ENCODE data around the gene SLC49A4. TPM values are rescaled to one million over a fixed set of nuclear protein-coding genes. Genes with fewer than 3 reads are reported as not detected.

The SLC49A4 gene
- total RNA-seq, 1 experiment from 2014 or later, result 11.3 TPM

- POLR2A ChIA-PET, result no interaction called here
- Histone ChIP-seq H3K4me1 (ENCODE audit: control insufficient read depth in 1 of 2, insufficient read depth in 2 of 2, low read length in 2 of 2) (no peaks in the 10 kb centered on the region), H3K9me2 (ENCODE audit: insufficient read depth) (no peaks in the 10 kb centered on the region), H3K9me3 (ENCODE audit: control insufficient read depth in 1 of 2, insufficient read depth in 1 of 2, low read depth in 1 of 2, low read length in 2 of 2) (no peaks in the 10 kb centered on the region), H3K36me3 (ENCODE audit: control insufficient read depth in 1 of 2, insufficient read depth in 2 of 2, low read length in 2 of 2) (no peaks in the 10 kb centered on the region), H3K79me2 (ENCODE audit: insufficient read depth, low read length) (no peaks in the 10 kb centered on the region), H3K27me3 (ENCODE audit: insufficient read depth, low read length) (peaks cover 9% of the 10 kb centered on the region; the same call in 1 of the 2 replicates), H3K9ac (ENCODE audit: low read length) (no peak overlapping the region), H3K27ac (ENCODE audit: low read depth, low read length) (no peak overlapping the region), H3K4me2 (ENCODE audit: low read length) (no peak overlapping the region), H4K20me1 (ENCODE audit: insufficient read depth) (no peaks in the 10 kb centered on the region), H3K4me3 (replicated peaks in 1 of 2; ENCODE audit: low read depth in 1 of 2, low read length in 2 of 2) (no peak overlapping the region), H2AFZ (ENCODE audit: low read depth, low read length, poor library complexity, severe bottlenecking) (no peak overlapping the region)
- DNase-seq (ENCODE audit: low read depth, low spot score) (no peak), ATAC-seq (no peak)
- TF ChIP-seq EZH2 (IDR thresholded peaks at IDR 0.05), result no peak
- no peak for TF ChIP-seq POLR2A (IDR thresholded peaks at IDR 0.05; ENCODE audit: borderline replicate concordance, extremely low read depth, insufficient read depth, insufficient read length)
- TF ChIP-seq CEBPB (IDR thresholded peaks at IDR 0.05; ENCODE audit: low read depth), result no peak
- no peak for TF ChIP-seq SIN3A (IDR thresholded peaks at IDR 0.05; ENCODE audit: low read depth)
- no peak for TF ChIP-seq EZH2phosphoT487 (IDR thresholded peaks at IDR 0.05; ENCODE audit: borderline replicate concordance)
- no peak for TF ChIP-seq SP1 (IDR thresholded peaks at IDR 0.05; ENCODE audit: low read depth)
- no peak for TF ChIP-seq EGR1 (IDR thresholded peaks at IDR 0.05; ENCODE audit: low read depth)
- TF ChIP-seq REST (IDR thresholded peaks at IDR 0.05; ENCODE audit: low read depth), result peak; percentile 18
- RAD21 ChIA-PET (ENCODE audit: low non-redundant PET in 1 of 2, low total read pairs in 2 of 2, uncharacterized antibody in 2 of 2, unreplicated experiment in 2 of 2), result no interaction called here
- no TSS peak for BruUV-seq (replicated peaks)
- intact Hi-C loops (cut with micrococcal nuclease), result no loop called here
- CTCF ChIA-PET, result no interaction called here
Measured at GRCh38 chr3:122916580-122916979, 121.7 kb downstream of the SLC49A4 start.

GRCh38 chr3:122917412-122917811, 122.5 kb downstream of the SLC49A4 start:
- BruUV-seq (replicated peaks), result no TSS peak
- no peak for ATAC-seq
- Histone ChIP-seq H2AFZ (ENCODE audit: low read depth, low read length, poor library complexity, severe bottlenecking) (no peak overlapping the region), H3K4me3 (replicated peaks in 1 of 2; ENCODE audit: low read depth in 1 of 2, low read length in 2 of 2) (no peak overlapping the region), H3K36me3 (ENCODE audit: control insufficient read depth in 1 of 2, insufficient read depth in 2 of 2, low read length in 2 of 2) (no peaks in the 10 kb centered on the region), H3K4me1 (ENCODE audit: control insufficient read depth in 1 of 2, insufficient read depth in 2 of 2, low read length in 2 of 2) (no peaks in the 10 kb centered on the region), H3K27me3 (ENCODE audit: insufficient read depth, low read length) (peaks cover 9% of the 10 kb centered on the region; the same call in 1 of the 2 replicates), H3K4me2 (ENCODE audit: low read length) (no peak overlapping the region), H3K9me2 (ENCODE audit: insufficient read depth) (no peaks in the 10 kb centered on the region), H3K27ac (ENCODE audit: low read depth, low read length) (no peak overlapping the region), H3K9me3 (ENCODE audit: control insufficient read depth in 1 of 2, insufficient read depth in 1 of 2, low read depth in 1 of 2, low read length in 2 of 2) (no peaks in the 10 kb centered on the region), H3K9ac (ENCODE audit: low read length) (no peak overlapping the region), H4K20me1 (ENCODE audit: insufficient read depth) (no peaks in the 10 kb centered on the region), H3K79me2 (ENCODE audit: insufficient read depth, low read length) (no peaks in the 10 kb centered on the region)
- RAD21 ChIA-PET (ENCODE audit: low non-redundant PET in 1 of 2, low total read pairs in 2 of 2, uncharacterized antibody in 2 of 2, unreplicated experiment in 2 of 2), result no interaction called here
- CTCF ChIA-PET, result interaction anchor here (1.3 kb wide), 1 partner anchor 533 kb away, joined by 3 read pairs; the partner anchor contains the start of gene FAM162A
- intact Hi-C loops (cut with micrococcal nuclease), result no loop called here
- no peak for TF ChIP-seq ZBTB33 (IDR thresholded peaks at IDR 0.05; ENCODE audit: extremely low read depth, insufficient replicate concordance, low read length)
- no peak for TF ChIP-seq CEBPB (IDR thresholded peaks at IDR 0.05; ENCODE audit: low read depth)
- TF ChIP-seq YY1 (IDR thresholded peaks at IDR 0.05; ENCODE audit: extremely low read depth, insufficient replicate concordance, low read depth, low read length), result no peak
- TF ChIP-seq EZH2 (IDR thresholded peaks at IDR 0.05), result no peak
- DNase-seq (ENCODE audit: low read depth, low spot score), result no peak
- POLR2A ChIA-PET, result no interaction called here
